T-helper 1 cell (primary cell): ENCODE measurements around the gene NAP1L1.

Source experiments
- DNase-seq, 5 donors: peaks; one replicate each; pipeline ENCODE4 v3.0.0-alpha.2; 2012 to 2020
- total RNA-seq, 4 donors: gene quantifications; one replicate each; lab custom pipeline; 2026; lab: John Stamatoyannopoulos, UW

NAP1L1 gene
- total RNA-seq, result 513 to 671 (median 606) reads per million in 4 donors

- peak; percentile 91 to 98 (median 93) for DNase-seq
Measured at GRCh38 chr12:76083904-76084862, at the start of gene NAP1L1. TSS of gene NAP1L1 (minus strand) at chr12:76084685. CDS start at chr12:76074219, 10,466 bp downstream.

- DNase-seq, result no peak
Measured at GRCh38 chr12:76127588-76127987, 43.1 kb upstream of the NAP1L1 start.

- no peak for DNase-seq
Measured at GRCh38 chr12:76124456-76124855, 40.0 kb upstream of the NAP1L1 start.

GRCh38 chr12:76123259-76124212 is 39.1 kb upstream of the NAP1L1 start:
- DNase-seq, result no peak

GRCh38 chr12:76119887-76120286 is 35.4 kb upstream of the NAP1L1 start:
- DNase-seq, result no peak

DNA sequence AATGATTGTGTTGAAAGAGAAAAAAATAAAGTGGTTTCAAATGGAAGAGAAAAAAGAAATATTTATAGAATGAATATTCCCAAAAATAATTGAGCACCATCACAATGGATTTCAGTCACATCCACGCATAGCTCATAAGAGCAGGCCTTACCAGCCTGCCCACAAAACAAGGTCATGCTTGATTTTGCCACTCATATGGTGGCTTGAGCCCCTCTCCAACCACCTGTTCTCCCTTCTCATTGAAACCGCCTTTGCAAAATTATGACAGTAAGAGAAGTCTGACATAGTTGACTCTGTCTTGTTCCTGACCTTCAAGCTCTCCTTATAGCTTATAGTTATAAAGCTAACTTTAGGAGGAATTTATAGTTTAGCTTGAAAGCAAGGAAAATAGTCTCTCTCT is 33.3 kb upstream of the NAP1L1 start:
- DNase-seq, result no peak

DNA sequence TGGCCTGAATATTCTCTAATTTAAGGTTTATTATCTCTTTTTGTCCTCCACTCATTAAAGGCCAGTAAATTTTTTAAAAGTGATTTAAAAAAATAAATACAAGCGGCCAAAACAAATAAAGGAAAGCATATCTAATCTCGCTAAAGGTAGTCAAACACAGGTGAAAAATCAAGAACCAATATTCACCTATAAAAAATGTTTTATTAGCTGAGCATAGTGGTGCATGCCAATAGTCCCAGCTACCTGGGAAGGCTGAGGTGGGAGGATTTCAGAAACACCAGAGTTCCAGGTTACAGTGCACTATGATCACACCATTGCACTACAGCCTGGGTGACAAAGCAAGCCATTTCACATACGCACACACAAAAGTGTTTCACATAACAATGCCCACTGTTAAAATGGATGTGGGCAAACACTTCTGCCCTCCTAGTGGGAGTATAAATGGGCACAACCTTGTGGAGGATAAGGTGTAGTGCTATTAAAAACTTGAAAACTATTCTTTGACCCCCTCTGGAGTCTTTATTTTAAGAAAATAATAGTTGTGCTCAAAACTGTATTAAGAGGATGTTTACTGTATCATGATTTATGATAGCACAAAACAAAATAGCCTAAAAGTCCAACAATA is 32.7 kb upstream of the NAP1L1 start:
- no peak for DNase-seq

DNA sequence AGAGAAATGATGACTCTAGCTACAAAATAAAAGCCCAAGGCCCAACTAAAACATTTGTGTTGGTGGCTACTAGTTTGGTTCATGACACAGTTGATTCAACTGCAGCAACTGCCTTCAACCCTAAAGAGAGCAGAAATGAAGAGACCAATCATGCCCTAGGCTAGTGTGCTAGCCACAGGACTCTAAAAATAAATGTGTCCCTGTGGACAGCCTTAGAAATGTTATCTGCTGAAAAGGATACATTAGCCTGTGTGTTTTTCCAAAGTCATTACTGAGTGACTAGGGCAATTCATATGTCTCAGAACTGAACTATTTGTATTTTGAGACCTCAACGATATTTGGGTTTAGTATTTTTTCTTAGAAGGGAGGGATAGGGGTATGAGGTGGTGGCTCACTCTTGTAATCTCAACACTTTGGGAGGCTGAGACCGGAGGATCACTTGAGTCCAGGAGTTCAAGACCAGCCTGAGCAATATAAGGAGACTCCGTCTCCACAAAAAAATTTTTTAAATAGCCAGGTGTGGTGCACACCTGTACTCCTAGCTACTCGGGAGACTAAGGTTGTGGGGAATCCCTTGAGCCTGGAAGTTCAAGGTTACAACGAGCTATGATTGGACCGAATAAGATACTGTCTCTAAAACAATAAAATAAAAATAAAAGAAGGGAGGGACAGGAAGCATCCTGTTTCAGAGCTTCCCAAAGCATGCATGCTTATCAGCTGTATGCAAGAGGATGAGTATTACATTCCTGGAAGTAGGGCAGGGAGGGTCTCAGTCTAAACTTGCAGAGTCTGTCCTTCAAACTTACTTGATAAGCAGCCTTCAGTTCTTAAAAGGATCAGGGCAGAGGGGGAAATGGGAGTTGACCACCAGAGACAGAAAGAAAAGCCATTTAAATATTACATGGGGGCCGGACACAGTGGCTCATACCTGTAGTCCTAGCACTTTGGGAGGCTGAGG is 29.6 kb upstream of the NAP1L1 start:
- no peak for DNase-seq

DNA sequence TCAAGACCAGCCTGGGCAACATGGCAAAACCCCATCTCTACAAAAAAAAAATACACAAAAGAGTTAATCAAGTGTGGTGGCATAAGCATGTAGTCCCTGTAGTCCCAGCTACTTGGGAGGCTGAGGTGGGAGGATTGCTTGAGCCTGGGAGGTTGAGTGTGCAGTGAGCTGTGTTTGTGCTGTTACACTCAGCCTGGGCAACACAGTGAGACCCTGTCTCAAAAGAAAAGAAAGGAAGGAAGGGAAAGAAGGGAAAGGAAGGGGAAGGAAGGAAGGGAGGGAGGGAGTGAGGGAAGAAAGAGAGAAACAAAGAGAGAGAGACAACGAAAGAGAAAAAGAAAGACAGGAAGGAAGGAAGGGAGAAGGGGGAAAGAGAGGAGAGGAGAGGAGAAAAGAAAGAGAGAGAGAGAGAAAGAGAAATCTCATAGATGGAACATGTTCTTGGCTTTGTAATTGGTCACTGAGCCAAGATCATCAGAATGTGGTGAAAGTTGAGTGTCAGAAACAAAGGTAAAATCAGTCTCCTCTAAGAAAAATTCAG is 26.8 kb upstream of the NAP1L1 start:
- DNase-seq, result no peak

DNA sequence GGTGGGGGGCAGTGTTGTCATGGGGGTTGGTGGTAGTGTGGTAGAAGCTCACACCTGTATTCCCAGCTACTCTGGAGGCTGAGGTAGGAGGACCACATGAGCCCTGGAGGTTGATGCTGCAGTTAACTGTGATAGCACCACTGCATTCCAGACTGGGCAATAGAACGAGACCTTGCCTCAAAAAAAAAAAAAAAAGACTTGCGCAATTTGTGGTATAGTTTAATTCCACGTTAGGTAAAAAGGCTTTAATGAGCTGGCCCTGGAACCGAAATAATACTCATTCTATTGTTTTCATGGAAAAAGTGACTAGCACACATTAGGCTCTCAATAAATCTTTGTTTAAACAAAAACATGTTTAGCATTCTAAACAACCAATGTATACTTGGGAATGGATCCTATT is 25.4 kb upstream of the NAP1L1 start:
- no peak for DNase-seq

GRCh38 chr12:76108356-76108755 is 23.9 kb upstream of the NAP1L1 start:
- DNase-seq, result no peak

DNA sequence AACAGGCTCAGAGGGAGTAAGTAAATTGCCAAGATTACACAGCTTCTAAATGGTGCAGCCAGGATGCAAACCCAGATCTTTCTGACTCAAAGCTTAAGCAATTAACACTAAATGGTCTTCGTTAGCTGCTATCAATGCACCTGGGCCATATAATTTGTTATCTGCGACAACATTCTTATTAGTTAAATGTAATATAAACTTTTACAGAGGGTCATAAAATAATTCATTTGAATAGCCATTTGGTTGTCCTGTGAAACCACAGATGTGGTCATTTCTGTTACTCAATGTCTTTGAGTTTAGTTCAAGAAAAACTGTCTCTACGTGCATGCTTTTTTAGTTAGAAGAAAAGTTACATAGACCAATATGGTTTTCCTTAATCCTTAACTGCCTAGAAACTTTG is 22.1 kb upstream of the NAP1L1 start:
- no peak for DNase-seq

GRCh38 chr12:76103958-76104357 is 19.5 kb upstream of the NAP1L1 start:
- DNase-seq, result no peak

GRCh38 chr12:76101739-76102385 is 17.4 kb upstream of the NAP1L1 start:
- DNase-seq, result no peak

GRCh38 chr12:76096079-76096646 is 11.7 kb upstream of the NAP1L1 start:
- DNase-seq, result no peak

- DNase-seq, result no peak
Measured at GRCh38 chr12:76094754-76095153, 10.3 kb upstream of the NAP1L1 start.

- no peak for DNase-seq
Measured at GRCh38 chr12:76091246-76091754, 6.8 kb upstream of the NAP1L1 start.

DNA sequence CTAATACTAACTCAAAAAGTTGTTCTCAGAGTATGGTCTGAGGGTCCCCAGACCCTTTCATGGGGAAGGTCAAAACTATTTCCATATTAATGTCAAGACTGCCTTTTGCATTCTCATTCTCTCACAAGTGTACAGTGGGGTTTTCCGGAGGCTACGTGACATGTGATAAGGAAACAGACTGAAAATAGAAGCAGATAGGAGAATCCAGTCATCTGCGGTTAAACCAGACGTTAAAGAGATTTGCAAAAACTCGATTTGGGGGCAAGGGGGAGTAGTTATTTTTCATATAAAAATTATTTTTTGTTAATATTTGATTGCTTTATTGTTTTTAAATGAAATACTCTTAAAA is 1.0 kb upstream of the NAP1L1 start:
- DNase-seq, result peak in 4 of 5 donors; percentile 18 to 48 (median 38)

DNA sequence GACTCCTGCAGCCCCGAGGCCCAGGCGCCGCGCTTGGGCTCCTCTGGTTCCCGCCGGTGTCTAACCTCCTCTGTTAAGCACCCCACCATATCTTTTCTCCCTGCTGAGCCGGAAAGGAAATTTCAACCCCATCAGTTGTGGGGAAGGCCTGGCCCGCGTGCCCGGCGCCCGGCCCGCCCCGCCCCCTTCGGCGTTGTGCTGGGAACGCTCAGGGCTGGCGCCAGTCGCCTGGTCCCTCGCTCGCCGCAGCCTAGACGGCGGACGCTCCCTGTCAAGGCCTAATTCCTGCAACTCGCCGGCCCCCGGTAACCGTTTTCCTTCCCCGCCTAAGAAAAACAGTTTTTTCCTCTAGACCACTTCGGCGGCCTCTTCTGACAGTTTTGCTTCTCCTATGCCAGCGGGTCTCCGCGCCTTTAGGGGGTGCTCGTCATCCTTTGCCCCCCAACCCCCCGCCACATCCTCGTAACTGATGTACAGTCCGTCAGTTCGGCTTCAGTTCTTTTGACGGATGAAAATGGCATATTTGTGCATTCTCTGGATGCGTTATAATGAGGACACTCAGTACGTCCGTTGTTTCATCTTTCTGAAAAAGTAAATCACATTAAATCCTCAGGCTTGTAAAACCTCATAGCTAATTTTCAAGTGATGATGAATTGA is 506 bp upstream of the NAP1L1 start:
- DNase-seq, result no peak
